Activated T-helper 1 cell treated with anti-CD3 and anti-CD28 coated beads, Interleukin-12 subunit alpha, Interleukin-12 subunit beta, Interleukin-2, Interleukin-4 antibody, amounts not matched to agents 30 ng/mL and 10 ng/mL and 1 ng/mL, durations not matched to agents 14 hours and 24 hours and 36 hours (primary cell): ENCODE results near the gene C3orf52. TPM values are rescaled to one million over a fixed set of nuclear protein-coding genes. Genes with fewer than 3 reads are reported as not detected.
"Not testable (repeated sequence)": the region's sequence is repeated elsewhere in the genome, so short reads cannot be mapped to it uniquely, and the experiment has no call there.

Source experiments
- DNase-seq: peaks from one replicate; pipeline ENCODE4 v3.0.0; 2021; ENCODE audit warnings: low spot score
- H3K27ac Mint-ChIP-seq: one replicate; pipeline ENCODE4 v1.8.0; 2021; ENCODE audit warnings: mild to moderate bottlenecking, mixed read lengths
- H3K27me3 Mint-ChIP-seq: one replicate; pipeline ENCODE4 v1.8.0; 2022; ENCODE audit warnings: mild to moderate bottlenecking, moderate library complexity, mixed read lengths; ENCODE audit not compliant: insufficient read depth
- H3K36me3 Mint-ChIP-seq: one replicate; pipeline ENCODE4 v1.8.0; 2021; ENCODE audit warnings: low read depth, mixed read lengths
- H3K4me1 Mint-ChIP-seq: one replicate; pipeline ENCODE4 v1.8.0; 2021; ENCODE audit warnings: low read depth, mixed read lengths
- H3K4me3 Mint-ChIP-seq: one replicate; pipeline ENCODE4 v1.8.0; 2021; ENCODE audit warnings: mild to moderate bottlenecking, moderate library complexity, mixed read lengths
- H3K9me3 Mint-ChIP-seq: one replicate; pipeline ENCODE4 v1.8.0; 2021; ENCODE audit warnings: mixed read lengths
- intact Hi-C: fragments of 100-400 bp; cut with micrococcal nuclease; formaldehyde crosslinking; loops from one replicate; pipeline ENCODE4 v1.15.1; 2024
- total RNA-seq: library from RNA; stranded (reverse); gene quantifications from 2 replicates; pipeline ENCODE4 v1.2.3, GENCODE V29; 2022

C3orf52 gene
- total RNA-seq, 1 donor from 2014 or later, result 12.4 TPM

- intact Hi-C loops, result loop anchor here (1.0 kb wide), 1 partner anchor 14 kb away; the partner anchor contains the start of gene C3orf52
- Mint-ChIP-seq H3K27ac (peak overlapping the region; percentile 59), H3K36me3 (peaks cover 15% of the 10 kb centered on the region), H3K4me1 (peaks cover 41% of the 10 kb centered on the region), H3K4me3 (peak overlapping the region; percentile 73), H3K9me3 (peaks cover 18% of the 10 kb centered on the region)
- peak; percentile 71 for DNase-seq
- H3K27me3 Mint-ChIP-seq, result not testable (repeated sequence)
Measured at GRCh38 chr3:112072387-112073060, 13.7 kb upstream of the C3orf52 start.

- intact Hi-C loops, result loop anchor here (2.0 kb wide), 2 partner anchors 17 to 61 kb away; no protein-coding TSS in a partner anchor
- peaks cover 16% of the 10 kb centered on the region for H3K9me3 Mint-ChIP-seq
- no peak overlapping the region for H3K4me3 Mint-ChIP-seq
- H3K36me3 Mint-ChIP-seq, result peaks cover 12% of the 10 kb centered on the region
- H3K27ac Mint-ChIP-seq, result no peak overlapping the region
- DNase-seq, result no peak
- H3K4me1 Mint-ChIP-seq, result peaks cover 49% of the 10 kb centered on the region
- H3K27me3 Mint-ChIP-seq, result peaks cover 6% of the 10 kb centered on the region
Measured at GRCh38 chr3:112074006-112074405, 12.2 kb upstream of the C3orf52 start.

GRCh38 chr3:112074616-112075497 lies 11.3 kb upstream of the C3orf52 start:
- H3K9me3 Mint-ChIP-seq, result peaks cover 12% of the 10 kb centered on the region
- peaks cover 7% of the 10 kb centered on the region for H3K36me3 Mint-ChIP-seq
- peak; percentile 33 for DNase-seq
- peak overlapping the region; percentile 68 for H3K27ac Mint-ChIP-seq
- H3K27me3 Mint-ChIP-seq, result peaks cover 2% of the 10 kb centered on the region
- peaks cover 49% of the 10 kb centered on the region for H3K4me1 Mint-ChIP-seq
- peak overlapping the region; percentile 61 for H3K4me3 Mint-ChIP-seq
- intact Hi-C loops, result loop anchor here (2.0 kb wide), 2 partner anchors 18 to 60 kb away; no protein-coding TSS in a partner anchor

GRCh38 chr3:112078125-112079083 lies 7.8 kb upstream of the C3orf52 start:
- Mint-ChIP-seq H3K4me1 (peaks cover 31% of the 10 kb centered on the region), H3K9me3 (no peaks in the 10 kb centered on the region), H3K27me3 (peaks cover 2% of the 10 kb centered on the region), H3K36me3 (no peaks in the 10 kb centered on the region), H3K27ac (no peak overlapping the region), H3K4me3 (no peak overlapping the region)
- no peak for DNase-seq
- intact Hi-C loops, result no loop called here

- Mint-ChIP-seq H3K4me1 (peaks cover 35% of the 10 kb centered on the region), H3K9me3 (no peaks in the 10 kb centered on the region), H3K27me3 (peaks cover 2% of the 10 kb centered on the region), H3K4me3 (no peak overlapping the region), H3K36me3 (peaks cover 4% of the 10 kb centered on the region), H3K27ac (no peak overlapping the region)
- intact Hi-C loops, result no loop called here
- no peak for DNase-seq
Measured at GRCh38 chr3:112083239-112083638, 3.0 kb upstream of the C3orf52 start.

GRCh38 chr3:112084980-112085705 lies 1.0 kb upstream of the C3orf52 start:
- Mint-ChIP-seq H3K27me3 (peaks cover 2% of the 10 kb centered on the region), H3K36me3 (peaks cover 5% of the 10 kb centered on the region), H3K4me3 (peak overlapping the region; percentile 91), H3K27ac (peak overlapping the region; percentile 57), H3K9me3 (no peaks in the 10 kb centered on the region), H3K4me1 (peaks cover 43% of the 10 kb centered on the region)
- no peak for DNase-seq
- intact Hi-C loops, result no loop called here

- DNase-seq, result no peak
- intact Hi-C loops, result loop anchor here (1.0 kb wide), 3 partner anchors 12 to 29 kb away; no protein-coding TSS in a partner anchor
- peaks cover 5% of the 10 kb centered on the region for H3K36me3 Mint-ChIP-seq
- H3K4me3 Mint-ChIP-seq, result peak overlapping the region; percentile 91
- H3K9me3 Mint-ChIP-seq, result no peaks in the 10 kb centered on the region
- peaks cover 49% of the 10 kb centered on the region for H3K4me1 Mint-ChIP-seq
- H3K27me3 Mint-ChIP-seq, result peaks cover 2% of the 10 kb centered on the region
- H3K27ac Mint-ChIP-seq, result peak overlapping the region; percentile 88
Measured at GRCh38 chr3:112085735-112086075, 484 bp upstream of the C3orf52 start.

- H3K27me3 Mint-ChIP-seq, result peaks cover 2% of the 10 kb centered on the region
- intact Hi-C loops, result loop anchor here (1.0 kb wide), 3 partner anchors 10 to 31 kb away; no protein-coding TSS in a partner anchor
- peaks cover 8% of the 10 kb centered on the region for H3K36me3 Mint-ChIP-seq
- H3K9me3 Mint-ChIP-seq, result no peaks in the 10 kb centered on the region
- H3K4me3 Mint-ChIP-seq, result peak overlapping the region; percentile 91
- H3K27ac Mint-ChIP-seq, result peak overlapping the region; percentile 81
- DNase-seq, result no peak
- peaks cover 56% of the 10 kb centered on the region for H3K4me1 Mint-ChIP-seq
Measured at GRCh38 chr3:112086875-112087524, 811 bp downstream of the C3orf52 start.

GRCh38 chr3:112087746-112088145 lies 1.6 kb downstream of the C3orf52 start:
- H3K4me1 Mint-ChIP-seq, result peaks cover 64% of the 10 kb centered on the region
- no peak overlapping the region for H3K27ac Mint-ChIP-seq
- no peaks in the 10 kb centered on the region for H3K9me3 Mint-ChIP-seq
- intact Hi-C loops, result no loop called here
- no peaks in the 10 kb centered on the region for H3K27me3 Mint-ChIP-seq
- peak overlapping the region; percentile 91 for H3K4me3 Mint-ChIP-seq
- peaks cover 10% of the 10 kb centered on the region for H3K36me3 Mint-ChIP-seq
- no peak for DNase-seq

GRCh38 chr3:112088944-112089343 lies 2.8 kb downstream of the C3orf52 start:
- Mint-ChIP-seq H3K27me3 (no peaks in the 10 kb centered on the region), H3K4me1 (peaks cover 72% of the 10 kb centered on the region), H3K36me3 (peaks cover 17% of the 10 kb centered on the region), H3K9me3 (no peaks in the 10 kb centered on the region), H3K27ac (no peak overlapping the region), H3K4me3 (no peak overlapping the region)
- intact Hi-C loops, result no loop called here
- DNase-seq, result no peak

- DNase-seq, result no peak
- Mint-ChIP-seq H3K4me3 (no peak overlapping the region), H3K9me3 (no peaks in the 10 kb centered on the region), H3K27ac (no peak overlapping the region), H3K36me3 (peaks cover 19% of the 10 kb centered on the region), H3K4me1 (peaks cover 63% of the 10 kb centered on the region), H3K27me3 (no peaks in the 10 kb centered on the region)
- intact Hi-C loops, result no loop called here
Measured at GRCh38 chr3:112089956-112090886, 4.0 kb downstream of the C3orf52 start.
